Activated CD4-positive, CD25-positive, alpha-beta regulatory T cell treated with anti-CD3 and anti-CD28 coated beads, Interleukin-2, amount 50 U/mL, for 24 hours (primary cell): Measurements from ENCODE around the gene ZNF837.
A peak's percentile ranks its signal among the peaks of the same experiment; 100 is the strongest.
"Not testable (repeated sequence)": the region's sequence is repeated elsewhere in the genome, so short reads cannot be mapped to it uniquely, and the experiment has no call there.

Source experiments
- ATAC-seq, 2 donors: fragments of 150-1000 bp; cut with Tn5 transposase; one replicate each; pipeline ENCODE4 v1.10.0; 2021; ENCODE audit warnings: mild to moderate bottlenecking in 1 of 2, moderate library complexity in 1 of 2

Gene ZNF837

DNA sequence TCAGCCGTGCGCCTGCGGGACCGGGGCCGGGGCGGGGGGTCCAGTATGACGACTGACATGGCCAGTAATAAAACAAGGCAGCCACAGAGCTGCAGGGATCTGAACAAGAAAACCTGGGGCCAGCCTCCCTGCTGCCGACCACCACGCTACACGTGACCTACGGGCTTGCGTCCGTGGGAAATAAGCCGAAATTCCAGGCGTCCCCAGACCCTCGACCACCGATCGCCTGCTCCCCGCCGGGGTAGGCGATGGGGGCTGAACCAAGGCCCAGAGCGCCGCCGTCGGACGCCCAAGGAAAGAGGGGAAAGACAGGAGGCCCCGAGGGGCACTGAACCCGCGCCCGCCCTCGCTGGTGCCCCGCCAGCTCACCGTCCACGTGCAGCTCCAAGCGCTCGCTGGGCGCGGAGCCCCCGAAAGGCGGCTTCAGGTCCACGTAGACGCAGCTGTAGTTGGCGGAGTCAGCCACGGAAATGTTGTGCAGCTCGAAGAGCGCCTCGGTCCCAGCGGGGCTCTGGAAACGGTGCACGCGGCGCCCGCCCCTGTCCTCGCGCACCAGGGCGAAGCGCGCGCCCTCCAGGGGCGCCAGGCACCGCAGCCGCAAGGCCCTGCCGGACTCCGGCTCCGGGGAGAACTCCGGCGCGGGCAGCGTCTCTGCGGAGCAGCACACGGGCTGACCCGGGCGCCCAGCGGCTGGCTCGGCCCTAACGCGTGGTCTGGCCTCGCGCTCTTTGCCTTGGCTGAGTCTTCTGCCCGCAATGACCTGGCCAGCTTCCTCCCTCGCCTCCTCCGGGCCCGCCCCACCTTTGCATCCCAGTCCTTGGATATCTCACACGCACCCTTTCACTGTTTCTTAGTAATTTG, 30.6 kb downstream of the ZNF837 start:
- ATAC-seq: no peak

DNA sequence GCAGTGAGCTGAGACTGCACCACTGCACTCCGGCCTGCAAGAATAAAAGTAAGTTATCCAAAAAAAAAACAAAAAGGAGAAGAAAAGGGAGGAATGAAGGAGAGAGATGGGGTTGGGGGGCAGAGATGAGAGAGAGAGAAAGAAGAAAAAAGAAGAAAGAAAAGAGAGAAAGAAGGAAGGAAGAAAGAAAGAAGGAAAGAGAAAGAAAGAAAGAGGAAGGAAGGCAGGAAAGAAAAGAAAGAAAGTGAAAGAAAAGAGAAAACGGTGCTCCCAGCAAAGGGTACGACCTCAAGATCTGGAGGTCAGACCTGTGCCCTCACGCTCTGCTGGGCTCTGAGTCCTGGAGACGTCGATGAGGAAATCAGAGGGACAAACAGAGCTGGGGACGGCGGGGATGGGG, 31.2 kb downstream of the ZNF837 start:
- ATAC-seq: no peak

DNA sequence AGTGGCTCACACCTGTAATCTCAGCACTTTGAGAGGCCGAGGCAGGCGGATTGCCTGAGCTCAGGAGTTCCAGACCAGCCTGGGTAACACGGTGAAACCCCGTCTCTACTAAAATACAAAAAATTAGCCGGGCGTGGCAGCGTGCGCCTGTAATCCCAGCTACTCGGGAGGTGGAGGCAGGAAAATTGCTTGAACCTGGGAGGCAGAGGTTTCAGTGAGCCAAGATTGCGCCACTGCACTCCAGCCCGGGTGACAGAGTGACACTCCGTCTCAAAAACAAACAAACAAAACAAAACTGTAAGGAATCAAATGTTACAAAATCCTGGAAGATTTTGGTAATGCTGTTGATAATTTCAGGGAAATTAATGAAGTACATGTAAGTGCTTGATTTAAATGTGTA, 32.8 kb downstream of the ZNF837 start:
- not testable (repeated sequence) for ATAC-seq

DNA sequence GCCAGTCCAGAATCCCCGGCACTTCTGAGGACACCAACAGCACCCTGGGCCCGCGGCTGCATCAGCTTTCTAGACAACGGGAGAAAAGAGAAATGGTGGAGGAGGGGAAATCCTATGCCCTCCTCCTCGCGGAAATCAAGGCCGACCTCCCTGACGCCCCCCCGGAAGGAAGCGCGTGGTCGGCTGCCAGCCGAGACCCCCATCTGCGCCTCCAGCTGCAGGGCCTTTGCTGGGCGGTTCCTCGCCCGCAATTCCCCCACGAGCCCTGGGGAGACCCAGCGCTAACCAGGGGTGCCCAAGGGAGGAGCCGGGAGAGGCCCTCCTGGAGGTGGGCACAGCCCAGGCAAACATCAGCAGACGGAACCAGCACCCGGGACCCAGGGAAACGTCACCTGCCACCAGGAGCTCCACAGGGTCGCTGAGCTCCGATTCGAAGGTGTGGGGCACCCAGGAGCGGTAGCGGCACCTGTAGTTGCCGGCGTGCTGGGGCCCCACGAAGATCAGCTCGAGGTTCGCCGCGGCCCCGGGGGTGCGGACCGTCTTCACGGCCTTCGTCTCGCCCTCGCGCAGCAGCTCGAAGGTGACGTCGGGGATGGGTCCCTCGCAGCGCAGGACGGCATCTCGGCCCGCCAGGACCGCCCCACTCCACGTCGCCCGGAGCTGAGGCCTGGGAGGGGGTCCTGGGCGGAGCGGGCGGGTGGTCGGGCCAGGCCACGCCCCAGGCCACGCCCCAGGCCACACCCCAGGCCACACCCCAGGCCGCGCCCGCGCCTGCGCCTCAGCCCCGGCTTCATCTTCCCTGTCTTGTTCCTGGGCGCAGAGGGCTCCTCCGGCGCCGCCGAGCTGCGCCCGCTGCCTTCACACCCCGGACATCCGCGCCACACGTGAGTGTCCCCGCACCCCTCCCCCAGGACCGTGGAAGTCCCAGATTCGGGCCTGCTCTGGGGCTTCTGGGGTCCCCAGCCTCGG, 33.6 kb downstream of the ZNF837 start:
- ATAC-seq: peak; percentile 89 to 94

DNA sequence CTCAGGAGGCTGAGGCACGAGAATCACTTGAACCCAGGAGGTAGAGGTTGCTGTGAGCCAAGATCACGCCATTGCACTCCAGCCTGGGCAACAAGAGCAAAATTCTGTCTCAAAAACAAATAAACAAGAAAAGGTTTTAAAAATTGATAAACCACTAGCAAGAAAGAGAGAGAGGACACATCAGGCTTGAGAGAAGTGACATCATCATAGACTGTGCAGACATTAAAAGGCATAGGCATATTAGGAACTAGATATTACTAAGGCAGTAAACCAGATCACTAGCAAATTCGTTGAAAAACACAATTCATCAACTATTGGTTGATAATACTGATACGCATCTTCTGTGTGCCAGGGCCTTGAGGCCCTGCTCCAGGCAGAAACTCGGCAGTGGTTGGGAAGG, 35.3 kb downstream of the ZNF837 start:
- ATAC-seq: peak; percentile 22 to 26

DNA sequence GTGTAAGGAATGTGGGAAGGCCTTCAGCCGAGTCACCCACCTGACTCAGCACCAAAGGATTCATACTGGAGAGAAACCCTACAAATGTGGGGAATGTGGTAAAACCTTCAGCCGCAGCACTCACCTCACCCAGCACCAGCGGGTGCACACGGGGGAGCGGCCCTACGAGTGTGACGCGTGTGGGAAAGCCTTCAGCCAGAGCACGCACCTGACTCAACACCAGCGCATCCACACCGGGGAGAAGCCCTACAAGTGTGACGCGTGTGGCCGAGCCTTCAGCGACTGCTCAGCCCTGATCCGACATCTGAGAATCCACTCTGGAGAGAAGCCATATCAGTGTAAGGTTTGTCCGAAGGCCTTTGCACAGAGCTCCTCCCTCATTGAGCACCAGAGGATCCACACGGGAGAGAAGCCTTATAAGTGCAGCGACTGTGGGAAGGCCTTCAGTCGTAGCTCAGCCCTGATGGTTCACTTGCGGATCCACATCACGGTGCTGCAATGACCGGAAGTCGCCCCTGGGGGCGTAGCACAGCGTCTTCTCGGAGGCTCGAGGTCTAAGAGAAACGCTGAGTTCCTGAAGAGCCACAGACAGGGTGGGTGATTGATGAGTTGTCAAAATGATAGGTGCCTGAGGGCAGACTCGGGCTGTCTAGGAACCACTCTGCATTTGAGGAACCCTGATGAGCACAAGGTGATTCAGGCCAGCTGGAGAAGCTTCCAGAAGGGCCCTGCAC, 41.8 kb downstream of the ZNF837 start:
- no peak for ATAC-seq

DNA sequence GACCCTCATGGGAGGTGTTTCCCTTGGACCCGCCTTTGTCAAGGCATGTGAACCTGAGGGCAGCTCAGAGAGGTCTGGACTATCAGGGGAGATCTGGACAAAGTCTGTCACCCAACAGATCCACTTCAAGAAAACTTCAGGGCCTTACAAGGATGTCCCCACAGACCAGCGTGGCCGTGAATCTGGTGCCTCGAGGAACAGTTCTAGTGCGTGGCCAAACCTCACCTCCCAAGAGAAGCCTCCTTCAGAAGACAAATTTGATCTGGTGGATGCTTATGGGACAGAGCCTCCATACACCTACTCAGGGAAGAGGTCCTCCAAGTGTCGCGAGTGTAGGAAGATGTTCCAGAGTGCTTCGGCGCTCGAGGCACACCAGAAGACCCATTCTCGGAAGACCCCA, 42.5 kb downstream of the ZNF837 start:
- no peak for ATAC-seq

DNA sequence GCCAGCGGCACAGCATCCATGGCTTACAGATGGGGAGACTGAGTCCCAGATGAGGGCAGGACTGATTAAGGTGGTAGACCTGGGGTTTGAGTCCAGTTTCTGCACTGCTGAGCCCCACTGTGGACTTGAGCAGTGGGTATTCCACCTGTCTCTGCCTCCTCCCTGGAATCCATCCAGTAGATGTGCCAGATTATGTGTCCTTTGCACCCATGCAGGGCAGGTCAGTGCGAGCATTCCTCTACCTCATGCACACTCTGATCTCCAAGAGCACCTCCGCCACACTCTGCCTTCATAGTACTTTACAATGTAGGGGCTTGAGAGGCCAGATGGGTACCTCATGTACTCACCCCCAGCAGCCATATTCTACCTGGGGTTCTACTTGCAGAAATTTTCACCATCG, 44.0 kb downstream of the ZNF837 start:
- no peak for ATAC-seq

DNA sequence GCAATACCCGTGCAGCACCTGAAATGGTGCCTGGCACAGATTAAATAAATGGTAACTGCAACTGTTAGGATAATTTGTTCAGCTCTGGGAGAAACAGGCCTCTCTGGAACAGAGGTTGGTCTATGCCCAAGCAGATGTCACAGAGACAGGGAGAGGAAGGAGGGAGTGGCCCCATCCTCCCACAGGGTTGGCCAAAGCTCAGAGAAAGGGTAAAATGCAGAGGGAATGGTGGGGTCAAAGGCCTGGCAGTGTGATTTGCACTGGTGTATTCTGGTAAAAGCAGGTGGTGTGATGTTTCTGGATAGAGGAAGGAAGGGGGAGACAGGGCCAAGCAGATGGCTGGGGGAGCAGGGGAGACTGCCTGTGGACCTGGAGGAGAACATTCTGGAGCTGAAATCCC, 44.6 kb downstream of the ZNF837 start:
- ATAC-seq: no peak

DNA sequence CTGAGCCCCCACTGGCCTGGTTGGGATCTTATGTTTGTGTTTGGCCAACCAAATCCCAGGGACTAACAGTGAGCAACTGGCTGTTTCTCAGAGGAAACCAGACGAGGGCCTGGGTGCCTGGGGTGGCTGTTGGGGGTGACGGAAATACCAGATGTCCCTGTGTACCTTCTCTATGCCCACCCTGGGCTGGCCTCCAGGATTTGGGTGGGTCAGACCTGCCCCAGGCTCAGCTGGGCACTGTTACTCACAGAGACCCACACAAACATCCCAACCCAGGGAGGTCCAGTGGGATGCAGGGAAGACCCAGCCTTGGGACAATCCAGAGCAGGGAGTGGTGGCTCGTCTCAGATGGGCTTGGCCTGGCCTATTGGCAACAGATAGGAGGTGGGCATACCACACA, 45.2 kb downstream of the ZNF837 start:
- ATAC-seq: no peak

DNA sequence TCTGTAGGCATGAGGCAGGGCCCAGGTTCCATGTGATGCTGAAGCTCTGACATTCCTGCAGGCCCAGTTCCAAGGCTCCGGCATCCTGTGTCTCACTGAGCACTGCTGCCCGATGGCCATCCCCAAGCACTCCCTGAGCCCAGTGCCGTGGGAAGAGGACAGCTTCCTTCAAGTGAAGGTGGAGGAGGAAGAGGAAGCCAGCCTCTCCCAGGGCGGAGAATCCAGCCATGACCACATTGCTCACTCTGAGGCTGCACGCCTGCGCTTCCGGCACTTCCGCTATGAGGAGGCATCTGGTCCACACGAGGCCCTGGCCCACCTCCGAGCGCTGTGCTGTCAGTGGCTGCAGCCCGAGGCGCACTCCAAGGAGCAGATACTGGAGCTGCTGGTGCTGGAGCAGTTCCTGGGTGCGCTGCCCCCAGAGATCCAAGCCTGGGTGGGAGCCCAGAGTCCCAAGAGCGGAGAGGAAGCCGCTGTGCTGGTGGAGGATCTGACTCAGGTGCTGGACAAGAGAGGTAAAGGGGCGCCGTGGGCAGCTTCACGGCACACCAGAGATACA, 46.1 kb downstream of the ZNF837 start:
- ATAC-seq: no peak

DNA sequence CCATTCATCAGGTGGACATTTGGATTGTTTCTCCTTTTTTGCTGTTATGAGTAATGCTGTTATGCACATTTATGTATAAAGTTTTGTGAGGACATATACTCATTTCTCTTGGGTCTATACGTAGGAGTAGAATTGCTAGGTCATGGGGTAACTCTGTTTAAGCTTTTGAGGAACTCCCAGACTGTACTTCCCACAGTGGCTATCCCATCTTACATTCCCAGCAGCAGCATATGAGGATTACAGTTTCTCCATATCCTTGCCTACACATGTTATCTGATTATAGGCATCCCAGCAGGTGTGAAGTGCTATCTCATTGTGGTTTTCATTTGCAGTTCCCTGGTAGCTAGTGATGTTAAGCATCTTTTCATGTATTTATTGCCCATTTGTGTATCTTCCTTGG, 48.1 kb downstream of the ZNF837 start:
- no peak for ATAC-seq

DNA sequence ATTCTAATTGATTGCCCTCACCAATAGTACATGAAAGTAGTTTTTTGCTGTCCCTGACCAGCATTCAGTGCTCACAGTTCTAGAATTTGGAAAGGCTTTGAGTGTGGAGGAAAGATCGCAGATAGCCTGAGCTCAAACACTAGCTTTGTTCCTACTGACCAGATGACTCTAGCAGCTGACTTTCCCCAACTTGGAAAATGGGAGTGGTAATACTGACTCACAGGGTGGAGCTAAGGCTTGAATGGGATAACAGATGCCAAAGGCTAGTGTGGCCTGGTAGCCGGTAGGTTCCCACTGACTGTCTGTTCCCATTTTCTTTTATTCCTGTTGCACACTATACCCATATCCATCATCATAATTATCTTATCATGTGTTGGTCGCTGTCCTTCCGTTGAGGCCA, 50.4 kb downstream of the ZNF837 start:
- ATAC-seq: no peak

DNA sequence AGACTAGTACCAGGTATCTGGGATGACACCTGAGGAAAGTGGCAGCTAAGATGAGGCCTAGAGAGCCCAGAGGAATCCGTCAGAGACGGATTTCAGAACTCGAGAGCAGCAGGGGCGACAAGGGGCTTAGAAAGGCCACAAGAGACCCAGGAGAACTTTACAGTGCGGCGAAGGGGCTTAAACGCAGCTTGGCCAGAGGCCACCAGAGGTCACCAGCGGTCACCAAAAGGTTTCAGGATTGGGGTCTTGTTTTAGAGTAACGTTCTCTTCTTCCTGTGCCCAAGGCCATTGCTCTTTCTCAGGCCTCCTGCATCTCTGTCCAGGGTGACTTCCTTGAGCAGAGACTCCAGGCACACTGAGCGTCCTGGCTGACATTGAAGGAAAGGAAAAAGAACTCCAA, 51.8 kb downstream of the ZNF837 start:
- no peak for ATAC-seq

DNA sequence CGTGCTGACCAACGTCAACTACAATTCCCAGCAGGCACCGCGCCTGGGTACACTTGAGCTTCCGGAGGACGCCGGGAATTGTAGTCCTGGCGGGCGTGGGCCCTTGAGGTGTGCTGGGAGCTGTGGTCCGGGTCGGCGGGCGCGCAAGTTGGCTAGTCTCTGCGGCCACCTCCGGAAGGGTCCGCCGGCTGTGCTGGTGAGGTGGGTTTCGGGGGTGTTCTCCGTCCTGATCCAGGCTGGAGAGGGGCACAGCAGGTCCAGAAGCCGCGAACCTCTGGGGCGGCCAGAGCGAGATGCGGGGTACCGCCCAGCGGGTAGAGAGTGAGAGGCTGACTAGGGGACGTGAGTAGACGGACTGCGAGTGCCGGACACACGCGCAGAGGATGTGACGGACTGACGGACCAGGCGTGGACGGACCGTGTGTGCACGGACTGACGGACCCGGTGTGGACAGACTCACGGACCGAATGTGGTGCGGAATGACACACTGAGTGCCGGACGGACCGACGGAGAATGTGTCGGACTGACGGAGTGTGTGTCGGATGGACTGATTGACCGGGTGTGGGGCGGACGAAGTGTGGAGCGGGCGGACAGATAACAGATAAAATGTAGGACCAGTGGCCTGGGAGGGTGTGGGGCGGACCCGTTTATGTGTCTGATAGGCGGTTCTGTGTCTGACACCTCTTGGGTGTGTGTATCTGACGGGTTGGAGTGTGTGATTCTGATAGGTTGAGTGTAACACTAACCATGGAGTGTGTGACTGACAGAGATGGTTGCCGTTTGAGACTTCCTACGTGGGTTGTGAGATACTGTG, 53.7 kb downstream of the ZNF837 start, which contains the start of gene ZSCAN22:
Gene ZSCAN22, plus strand, starts transcription at position 81 of the 813 bp plus-strand sequence. CDS start 7,809 bp downstream, outside the sequence.
- peak; percentile 84 to 90 for ATAC-seq

DNA sequence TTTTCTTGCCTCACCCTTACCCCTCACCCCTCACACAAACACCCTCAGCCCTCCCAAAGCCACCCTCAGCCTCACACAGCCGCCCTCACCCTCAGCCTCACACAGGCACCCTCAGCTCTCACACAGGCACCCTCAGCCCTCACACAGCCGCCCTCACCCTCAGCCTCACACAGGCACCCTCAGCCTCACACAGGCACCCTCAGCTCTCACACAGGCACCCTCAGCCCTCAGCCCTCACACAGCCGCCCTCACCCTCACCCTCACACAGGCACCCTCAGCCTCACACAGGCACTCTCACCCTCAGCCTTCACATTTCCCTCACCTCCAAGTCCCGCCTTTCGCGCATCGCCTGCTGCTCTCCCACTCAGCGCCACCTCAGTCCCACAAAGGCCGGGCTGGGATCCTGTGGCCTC, 54.3 kb downstream of the ZNF837 start:
- ATAC-seq: peak; percentile 2 to 8

DNA sequence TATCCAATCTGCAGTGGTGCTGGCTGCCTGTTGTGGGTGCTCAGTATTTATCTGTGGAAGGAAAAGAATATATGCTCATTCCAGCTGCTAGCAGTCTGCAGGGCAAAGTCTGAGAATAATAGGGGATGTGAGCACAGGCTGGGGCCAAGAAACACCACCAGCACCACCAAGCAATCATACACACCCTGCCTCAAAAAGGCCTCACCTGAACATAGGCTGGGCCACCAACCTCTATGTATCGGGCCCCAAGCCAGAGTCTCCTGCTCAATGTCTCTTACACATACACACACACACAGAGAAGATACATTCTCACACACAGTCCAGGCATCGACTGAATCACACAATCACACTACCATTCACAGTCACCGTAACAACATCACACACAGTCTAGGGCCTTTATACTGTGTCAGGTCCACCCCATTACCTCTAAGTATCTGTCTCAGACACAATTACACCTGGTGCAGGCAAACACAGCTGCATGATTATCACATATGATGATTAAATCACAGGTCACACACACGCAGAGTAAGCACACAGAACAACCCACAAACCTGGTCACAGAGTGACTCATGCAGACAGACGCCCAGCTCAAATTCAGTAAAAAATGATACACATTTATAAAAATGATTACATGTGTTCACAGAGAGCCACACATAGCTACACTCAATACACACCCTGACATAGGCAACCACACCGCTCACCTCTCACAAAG, 55.4 kb downstream of the ZNF837 start:
- ATAC-seq: peak; percentile 19 to 36

DNA sequence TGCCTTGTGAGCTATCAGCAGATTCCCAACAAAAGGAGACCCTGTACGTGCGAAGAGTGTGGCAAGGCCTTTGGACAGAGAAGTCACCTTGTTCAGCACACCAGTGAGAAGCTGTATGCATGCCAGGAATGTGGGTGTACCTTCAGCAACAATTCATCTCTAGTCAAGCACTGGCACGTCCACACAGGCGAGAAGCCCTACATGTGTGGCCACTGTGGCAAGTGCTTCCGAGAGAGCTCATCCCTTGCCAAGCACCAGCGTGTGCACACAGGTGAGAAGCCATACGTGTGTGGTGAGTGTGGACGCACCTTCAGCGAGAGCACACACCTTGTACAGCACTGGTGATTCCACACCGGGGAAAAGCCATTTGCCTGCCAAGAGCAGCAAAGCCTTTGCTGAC, 61.6 kb downstream of the ZNF837 start:
- no peak for ATAC-seq

DNA sequence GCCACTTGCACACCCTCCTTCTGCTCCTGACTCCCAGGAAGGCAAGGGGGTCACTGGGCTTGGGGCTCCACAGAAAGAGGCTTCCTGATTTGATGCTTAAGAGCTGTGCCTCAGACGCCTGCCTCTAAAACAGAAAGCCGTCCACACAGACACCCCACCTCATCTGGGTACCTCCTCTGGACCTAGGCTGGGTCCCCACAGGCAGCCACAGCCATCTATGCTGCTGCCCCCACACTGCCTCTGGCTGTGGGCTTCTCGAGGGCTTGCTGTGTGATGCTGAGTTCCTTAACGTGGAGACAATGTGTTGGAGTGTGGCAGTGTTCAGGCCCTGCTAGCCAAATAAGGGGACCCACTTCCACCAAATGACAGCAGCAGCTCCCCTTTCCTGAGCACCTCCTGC, 62.5 kb downstream of the ZNF837 start:
- ATAC-seq: no peak
